Smooth muscle cell (in vitro differentiated cells): ENCODE results near the gene ADCYAP1. TPM values are rescaled to one million over a fixed set of nuclear protein-coding genes. Genes with fewer than 3 reads are reported as not detected.

Experiments used
- DNase-seq: peaks from one replicate; lab custom pipeline; 2025; ENCODE audit not compliant: unreplicated experiment; lab: John Stamatoyannopoulos, UW
- H2AFZ ChIP-seq: fragments of 200-600 bp; sonication (generic); 2 replicates; pipeline ENCODE4 v1.6.0; 2016; ENCODE audit warnings: antibody characterized with exemption, low read depth, mild to moderate bottlenecking
- H3F3A ChIP-seq: fragments of 200-600 bp; sonication (generic); 2 replicates; pipeline ENCODE4 v1.6.0; 2017; ENCODE audit warnings: antibody characterized with exemption, low read depth
- H3K27ac ChIP-seq: fragments of 200-600 bp; sonication (generic); 2 replicates; pipeline ENCODE4 v1.5.1; 2016; ENCODE audit warnings: low read depth, mild to moderate bottlenecking
- H3K27me3 ChIP-seq: fragments of 200-600 bp; sonication (generic); 2 replicates; pipeline ENCODE4 v1.6.1; 2016; ENCODE audit warnings: low read depth, mild to moderate bottlenecking
- H3K36me3 ChIP-seq: fragments of 200-600 bp; sonication (generic); 2 replicates; pipeline ENCODE4 v1.5.1; 2016; ENCODE audit warnings: low read depth
- H3K4me1 ChIP-seq: fragments of 200-600 bp; sonication (generic); 2 replicates; pipeline ENCODE4 v1.5.1; 2016; ENCODE audit warnings: low read depth
- H3K4me2 ChIP-seq: fragments of 200-600 bp; sonication (generic); 2 replicates; pipeline ENCODE4 v1.6.0; 2016; ENCODE audit warnings: mild to moderate bottlenecking
- H3K4me3 ChIP-seq: fragments of 200-600 bp; sonication (generic); 2 replicates; pipeline ENCODE4 v1.5.1; 2016; ENCODE audit warnings: mild to moderate bottlenecking
- H3K79me2 ChIP-seq: fragments of 200-600 bp; sonication (generic); 2 replicates; pipeline ENCODE4 v1.6.0; 2016; ENCODE audit warnings: low read depth, mild to moderate bottlenecking
- H3K9ac ChIP-seq: fragments of 200-600 bp; sonication (generic); 2 replicates; pipeline ENCODE4 v1.6.0; 2016; ENCODE audit warnings: low read depth
- H3K9me3 ChIP-seq: fragments of 200-600 bp; sonication (generic); replicated peaks from 2 replicates; pipeline ENCODE4 v1.5.1; 2016; ENCODE audit warnings: low read depth
- H4K20me1 ChIP-seq: fragments of 200-600 bp; sonication (generic); 2 replicates; pipeline ENCODE4 v1.6.0; 2016; ENCODE audit warnings: low read depth
- WGBS: methylation state at CpG from one replicate; pipeline ENCODE4 v1.1.7; 2016; ENCODE audit warnings: low lambda C conversion rate; 5-methylcytosine and 5-hydroxymethylcytosine counted together
- polyA plus RNA-seq: library from polyadenylated mRNA; unstranded; fragments of >200 nt; fragmentation: Nextera tagmentation; extraction: Ambion mirVana; gene quantifications from 2 replicates; pipeline ENCODE4 v1.2.1, GENCODE V29; 2016
- total RNA-seq: library from RNA; depleted of rRNA; stranded (reverse); fragments of >200 nt; gene quantifications from 2 replicates; pipeline ENCODE4 v1.2.3, GENCODE V29; 2014
- TF ChIP-seq, protein P1 (sequence below): fragments of 200-600 bp; sonication (generic); IDR thresholded peaks from 2 replicates; pipeline ENCODE4 v1.5.1; 2017; ENCODE audit warnings: borderline replicate concordance, mild to moderate bottlenecking, antibody characterized with exemption; ENCODE audit not compliant: insufficient read depth, poor library complexity, severe bottlenecking

The ADCYAP1 gene
- total and polyA plus RNA-seq, 2 experiments from 2014 or later = not detected

DNA sequence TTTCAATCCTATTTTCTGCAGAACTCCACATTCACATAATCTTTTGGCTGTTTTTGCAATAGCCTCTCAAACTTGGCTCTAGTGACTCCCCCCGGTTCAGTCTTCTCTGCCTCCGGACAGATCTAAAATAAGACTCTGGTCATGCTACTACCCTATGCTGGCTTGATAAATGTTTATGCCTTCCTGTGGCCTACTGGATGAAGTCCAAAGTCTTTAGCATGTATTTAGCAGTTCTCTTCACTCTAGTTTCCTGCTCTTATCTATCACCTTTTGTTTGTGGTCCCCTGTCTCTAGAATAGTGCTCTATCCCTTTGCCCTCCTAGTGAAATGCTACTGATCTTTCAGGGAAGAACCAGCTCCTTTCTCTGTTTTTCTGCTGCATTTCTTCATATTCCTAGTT is 14.4 kb downstream of the ADCYAP1 start:
- WGBS = 95% methylated on average over 2 of the region's 2 CpGs
- Histone ChIP-seq H4K20me1 (no peaks in the 10 kb centered on the region), H3K36me3 (no peaks in the 10 kb centered on the region), H3K79me2 (no peaks in the 10 kb centered on the region), H3K9ac (no peak overlapping the region), H3K4me2 (no peak overlapping the region), H3K4me1 (no peaks in the 10 kb centered on the region), H3F3A (no peaks in the 10 kb centered on the region), H2AFZ (no peak overlapping the region), H3K4me3 (no peak overlapping the region), H3K9me3 (no peaks in the 10 kb centered on the region), H3K27me3 (peaks cover 33% of the 10 kb centered on the region), H3K27ac (no peak overlapping the region)
- DNase-seq = no peak
- TF ChIP-seq, protein P1, sequence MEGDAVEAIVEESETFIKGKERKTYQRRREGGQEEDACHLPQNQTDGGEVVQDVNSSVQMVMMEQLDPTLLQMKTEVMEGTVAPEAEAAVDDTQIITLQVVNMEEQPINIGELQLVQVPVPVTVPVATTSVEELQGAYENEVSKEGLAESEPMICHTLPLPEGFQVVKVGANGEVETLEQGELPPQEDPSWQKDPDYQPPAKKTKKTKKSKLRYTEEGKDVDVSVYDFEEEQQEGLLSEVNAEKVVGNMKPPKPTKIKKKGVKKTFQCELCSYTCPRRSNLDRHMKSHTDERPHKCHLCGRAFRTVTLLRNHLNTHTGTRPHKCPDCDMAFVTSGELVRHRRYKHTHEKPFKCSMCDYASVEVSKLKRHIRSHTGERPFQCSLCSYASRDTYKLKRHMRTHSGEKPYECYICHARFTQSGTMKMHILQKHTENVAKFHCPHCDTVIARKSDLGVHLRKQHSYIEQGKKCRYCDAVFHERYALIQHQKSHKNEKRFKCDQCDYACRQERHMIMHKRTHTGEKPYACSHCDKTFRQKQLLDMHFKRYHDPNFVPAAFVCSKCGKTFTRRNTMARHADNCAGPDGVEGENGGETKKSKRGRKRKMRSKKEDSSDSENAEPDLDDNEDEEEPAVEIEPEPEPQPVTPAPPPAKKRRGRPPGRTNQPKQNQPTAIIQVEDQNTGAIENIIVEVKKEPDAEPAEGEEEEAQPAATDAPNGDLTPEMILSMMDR = no peak

DNA sequence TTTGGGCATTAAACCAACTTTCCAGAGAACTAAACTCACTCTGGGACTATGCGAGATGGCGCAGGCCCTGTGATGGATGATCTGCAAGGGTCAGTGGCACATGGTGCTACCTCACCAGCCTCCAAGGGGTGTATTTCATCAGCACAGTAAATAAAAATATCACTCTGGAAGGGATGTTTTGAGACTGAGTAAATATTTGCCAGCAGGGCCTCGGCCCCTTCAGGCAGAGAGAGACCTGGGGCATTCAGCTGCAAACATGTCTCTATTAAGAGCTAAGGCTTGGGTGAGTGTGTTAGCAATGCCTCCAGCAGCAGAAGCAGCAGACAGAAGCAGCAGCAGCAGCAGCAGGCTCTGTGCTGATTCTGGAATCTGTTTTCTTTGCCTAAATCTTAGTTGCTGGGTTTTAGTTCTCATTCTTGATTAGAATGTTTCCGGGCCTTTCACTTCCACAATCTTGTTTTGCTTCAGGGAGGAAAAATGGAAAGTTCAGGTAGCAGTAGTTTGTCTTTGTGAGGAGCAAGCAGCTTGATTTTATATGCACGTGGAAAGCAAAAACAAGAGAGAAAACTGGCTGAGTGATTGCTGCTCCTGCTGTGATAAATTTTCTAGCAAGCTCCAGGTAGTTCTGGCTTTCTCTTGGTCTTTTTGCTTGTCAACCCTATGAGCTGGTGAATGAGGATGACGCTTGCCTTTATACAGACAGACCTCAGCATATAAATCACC is 18.6 kb downstream of the ADCYAP1 start:
- no peaks in the 10 kb centered on the region for H3K36me3 ChIP-seq
- no peak overlapping the region for H3K4me2 ChIP-seq
- H3K4me3 ChIP-seq = no peak overlapping the region
- H3K79me2 ChIP-seq = no peaks in the 10 kb centered on the region
- no peak overlapping the region for H3K9ac ChIP-seq
- peaks cover 7% of the 10 kb centered on the region for H3K27me3 ChIP-seq
- H3K9me3 ChIP-seq = no peaks in the 10 kb centered on the region
- DNase-seq = no peak
- no peak overlapping the region for H2AFZ ChIP-seq
- WGBS = 87% methylated on average over 6 of the region's 6 CpGs
- no peak overlapping the region for H3K27ac ChIP-seq
- H3K4me1 ChIP-seq = no peaks in the 10 kb centered on the region
- TF ChIP-seq, protein P1 = no peak
- H3F3A ChIP-seq = no peaks in the 10 kb centered on the region
- no peaks in the 10 kb centered on the region for H4K20me1 ChIP-seq

DNA sequence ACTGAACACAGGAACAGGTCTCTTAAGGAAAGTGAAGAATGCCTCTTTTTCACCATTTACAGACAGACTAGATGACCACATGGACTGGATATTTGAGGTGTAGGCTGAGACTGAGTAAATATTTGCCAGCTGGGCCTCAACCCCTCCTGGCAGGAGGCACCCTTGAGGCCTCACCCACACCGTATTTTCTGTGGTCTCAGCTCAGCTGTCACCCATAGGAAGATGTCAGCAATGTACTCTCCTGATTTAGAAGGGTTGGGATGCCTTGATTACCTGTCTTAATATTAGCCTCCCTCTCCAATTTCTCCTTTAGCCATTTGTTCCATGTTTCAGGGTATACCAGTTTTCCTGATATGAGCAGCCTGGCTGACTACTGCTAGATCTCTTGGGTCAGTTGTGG is 20.3 kb downstream of the ADCYAP1 start:
- H3K4me3 ChIP-seq = no peak overlapping the region
- peaks cover 11% of the 10 kb centered on the region for H3K27me3 ChIP-seq
- no peak overlapping the region for H3K9ac ChIP-seq
- H3K36me3 ChIP-seq = no peaks in the 10 kb centered on the region
- no peaks in the 10 kb centered on the region for H4K20me1 ChIP-seq
- H3K79me2 ChIP-seq = no peaks in the 10 kb centered on the region
- no peak for DNase-seq
- no peak overlapping the region for H2AFZ ChIP-seq
- WGBS = 61% methylated on average over 1 of the region's 1 CpG
- no peaks in the 10 kb centered on the region for H3K9me3 ChIP-seq
- H3F3A ChIP-seq = no peaks in the 10 kb centered on the region
- H3K27ac ChIP-seq = no peak overlapping the region
- TF ChIP-seq, protein P1 = no peak
- no peaks in the 10 kb centered on the region for H3K4me1 ChIP-seq
- no peak overlapping the region for H3K4me2 ChIP-seq

DNA sequence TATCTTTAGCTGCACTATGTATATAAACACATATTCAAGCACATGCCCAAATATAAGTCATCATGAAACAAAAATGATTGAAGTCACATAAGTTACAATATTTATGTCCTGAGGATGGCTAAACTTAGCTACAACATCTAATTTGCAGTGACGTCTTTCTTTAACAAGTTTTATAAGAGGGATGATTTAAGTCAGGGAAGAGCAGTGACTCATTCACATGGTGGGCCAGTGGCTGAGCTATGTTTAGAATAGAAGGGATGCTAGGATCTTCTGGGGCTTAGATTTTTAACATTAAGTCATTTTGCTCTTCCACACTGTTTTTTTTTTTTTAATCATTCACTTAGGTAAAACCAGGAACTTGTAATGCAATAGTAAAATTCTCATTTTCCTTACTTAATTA is 22.3 kb downstream of the ADCYAP1 start:
- Histone ChIP-seq H3K4me2 (no peak overlapping the region), H3K4me3 (no peak overlapping the region), H3K36me3 (no peaks in the 10 kb centered on the region), H3K27ac (no peak overlapping the region), H2AFZ (no peak overlapping the region), H3K9ac (no peak overlapping the region), H3K27me3 (peaks cover 7% of the 10 kb centered on the region), H3K79me2 (no peaks in the 10 kb centered on the region), H3K9me3 (no peaks in the 10 kb centered on the region), H3K4me1 (no peaks in the 10 kb centered on the region), H4K20me1 (no peaks in the 10 kb centered on the region), H3F3A (no peaks in the 10 kb centered on the region)
- TF ChIP-seq, protein P1 = no peak
- DNase-seq = no peak
- WGBS = 15% methylated on average over 1 of the region's 1 CpG
